ENCODE results near the gene MRPL46.
"Not testable (repeated sequence)": the region's sequence is repeated elsewhere in the genome, so short reads cannot be mapped to it uniquely, and the experiment has no call there.

DNA sequence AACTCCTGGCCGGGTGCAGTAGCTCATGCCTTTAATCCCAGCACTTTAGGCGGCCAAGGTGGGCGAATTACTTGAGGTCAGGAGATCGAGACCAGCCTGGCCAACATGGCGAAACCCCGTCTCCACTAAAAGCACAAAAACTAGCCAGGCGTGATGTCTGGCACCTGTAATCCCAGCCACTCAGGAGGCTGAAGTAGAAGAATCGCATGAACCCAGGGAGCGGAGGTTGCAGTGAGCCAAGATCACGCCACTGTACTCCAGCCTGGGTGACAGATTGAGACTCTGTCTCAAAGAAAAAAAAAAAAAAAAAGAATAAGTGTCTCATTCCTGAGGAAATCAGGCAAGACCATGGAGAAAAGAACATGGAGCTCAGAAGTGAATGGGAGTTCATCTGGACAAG lies 1.5 kb upstream of the MRPL46 start:
- not testable (repeated sequence) for TF ChIP-seq POLR2A (IDR thresholded peaks at IDR 0.05; ENCODE audit: low read depth, low read length); TAF1 (IDR thresholded peaks at IDR 0.05; ENCODE audit: borderline replicate concordance, low read depth, low read length)
